ENCODE measurements around the gene TIMM13.
"Not testable (repeated sequence)": the region's sequence is repeated elsewhere in the genome, so short reads cannot be mapped to it uniquely, and the experiment has no call there.

The TIMM13 gene

GRCh38 chr19:2413629-2414028 is 13.8 kb downstream of the TIMM13 start:
- no peak for DNase-seq (ENCODE audit: low spot score)

- DNase-seq (ENCODE audit: low spot score), result no peak
Observed at GRCh38 chr19:2413159-2413558, 14.2 kb downstream of the TIMM13 start.

GRCh38 chr19:2412449-2412848 is 14.9 kb downstream of the TIMM13 start:
- DNase-seq (ENCODE audit: low spot score), result no peak

GRCh38 chr19:2411709-2412108 is 15.7 kb downstream of the TIMM13 start:
- DNase-seq (ENCODE audit: low spot score), result no peak

- DNase-seq (ENCODE audit: low spot score), result no peak
Observed at GRCh38 chr19:2410023-2410422, 17.4 kb downstream of the TIMM13 start.

- DNase-seq (ENCODE audit: low spot score), result no peak
Observed at GRCh38 chr19:2409352-2409912, 18.0 kb downstream of the TIMM13 start.

- no peak for DNase-seq (ENCODE audit: low spot score)
Observed at GRCh38 chr19:2408247-2408646, 19.1 kb downstream of the TIMM13 start.

GRCh38 chr19:2399582-2399981 is 27.8 kb downstream of the TIMM13 start:
- no peak for DNase-seq (ENCODE audit: low spot score)

GRCh38 chr19:2398735-2399305 is 28.6 kb downstream of the TIMM13 start:
- no peak for DNase-seq (ENCODE audit: low spot score)

- not testable (repeated sequence) for DNase-seq (ENCODE audit: low spot score)
Observed at GRCh38 chr19:2397173-2397572, 30.2 kb downstream of the TIMM13 start.

GRCh38 chr19:2395293-2395829 is 32.0 kb downstream of the TIMM13 start:
- DNase-seq (ENCODE audit: low spot score), result not testable (repeated sequence)

- no peak for DNase-seq (ENCODE audit: low spot score)
Observed at GRCh38 chr19:2394442-2395292, 32.7 kb downstream of the TIMM13 start.

GRCh38 chr19:2394054-2394441 is 33.3 kb downstream of the TIMM13 start:
- no peak for DNase-seq (ENCODE audit: low spot score)

- not testable (repeated sequence) for DNase-seq (ENCODE audit: low spot score)
Observed at GRCh38 chr19:2392899-2393298, 34.5 kb downstream of the TIMM13 start.

GRCh38 chr19:2392366-2392765 is 35.0 kb downstream of the TIMM13 start:
- DNase-seq (ENCODE audit: low spot score), result no peak

GRCh38 chr19:2391118-2391725 is 36.2 kb downstream of the TIMM13 start:
- DNase-seq (ENCODE audit: low spot score), result no peak

GRCh38 chr19:2389594-2389993 is 37.8 kb downstream of the TIMM13 start:
- no peak for DNase-seq (ENCODE audit: low spot score)

- DNase-seq (ENCODE audit: low spot score), result no peak
Observed at GRCh38 chr19:2387367-2388288, 39.8 kb downstream of the TIMM13 start.

GRCh38 chr19:2385053-2385721 is 42.2 kb downstream of the TIMM13 start:
- peak; percentile 82 for DNase-seq (ENCODE audit: low spot score)

GRCh38 chr19:2382530-2383222 is 44.7 kb downstream of the TIMM13 start:
- no peak for DNase-seq (ENCODE audit: low spot score)
